K562 (cell line): Measurements from ENCODE around the gene ODAD3. TPM values are rescaled to one million over a fixed set of nuclear protein-coding genes. Genes with fewer than 3 reads are reported as not detected.

Experiments used
- CCNT2 ChIP-seq: IDR thresholded peaks from 2 replicates; pipeline ENCODE4 v1.6.1; 2011; ENCODE audit warnings: borderline replicate concordance, low read depth, mild to moderate bottlenecking, moderate library complexity, mixed read lengths, low read length; ENCODE audit not compliant: insufficient read length; ENCODE audit errors: extremely low read depth
- CXXC5 ChIP-seq: fragments of 250-450 bp; sonication (Bioruptor Pico); IDR thresholded peaks from 2 replicates; pipeline ENCODE4 v1.8.0; 2022; ENCODE audit warnings: inconsistent platforms, mild to moderate bottlenecking, moderate library complexity
- E2F4 ChIP-seq: sonication (generic); formaldehyde crosslinking; IDR thresholded peaks from 2 replicates; pipeline ENCODE4 v1.8.0; 2022; ENCODE audit warnings: mild to moderate bottlenecking, low read depth, missing genetic modification reagents
- FOXP4 ChIP-seq: sonication (generic); formaldehyde crosslinking; IDR thresholded peaks from 2 replicates; pipeline ENCODE4 v1.8.0; 2022; ENCODE audit warnings: mild to moderate bottlenecking, missing genetic modification reagents, borderline replicate concordance
- KDM2B ChIP-seq: fragments of 250-450 bp; sonication (Bioruptor Pico); IDR thresholded peaks from 2 replicates; pipeline ENCODE4 v1.8.0; 2021; ENCODE audit warnings: mild to moderate bottlenecking, moderate library complexity
- MIER1 ChIP-seq: fragments of 450-650 bp; IDR thresholded peaks from 2 replicates; pipeline ENCODE4 v1.6.1; 2016; ENCODE audit warnings: antibody characterized with exemption, mild to moderate bottlenecking, low read depth
- MTA1 ChIP-seq: fragments of 450-650 bp; IDR thresholded peaks from 2 replicates; pipeline ENCODE4 v1.6.1; 2017; ENCODE audit warnings: borderline replicate concordance
- MXI1 ChIP-seq: IDR thresholded peaks from 2 replicates; pipeline ENCODE4 v1.6.1; 2011; ENCODE audit warnings: low read depth, mild to moderate bottlenecking, improper control_type of control experiment, low read length
- PCBP2 ChIP-seq: fragments of 200-400 bp; formaldehyde crosslinking; IDR thresholded peaks from 2 replicates; pipeline ENCODE4 v1.6.1; 2018; ENCODE audit warnings: low read length, low read depth, mild to moderate bottlenecking, moderate library complexity; ENCODE audit not compliant: poor library complexity, severe bottlenecking
- RBM22 ChIP-seq: fragments of 200-400 bp; formaldehyde crosslinking; IDR thresholded peaks from 2 replicates; pipeline ENCODE4 v1.6.1; 2018; ENCODE audit warnings: low read length, low read depth; ENCODE audit not compliant: poor library complexity, severe bottlenecking
- SP1 ChIP-seq: sonication (generic); formaldehyde crosslinking; IDR thresholded peaks from 2 replicates; pipeline ENCODE4 v1.8.1; 2022; ENCODE audit warnings: mild to moderate bottlenecking, missing genetic modification reagents
- STAG1 ChIP-seq: sonication (generic); formaldehyde crosslinking; IDR thresholded peaks from 2 replicates; pipeline ENCODE4 v1.5.0; 2020; ENCODE audit warnings: missing genetic modification reagents, borderline replicate concordance
- ZBTB33 ChIP-seq: sonication (generic); formaldehyde crosslinking; IDR thresholded peaks from 2 replicates; pipeline ENCODE4 v1.8.1; 2023; ENCODE audit warnings: mild to moderate bottlenecking, missing genetic modification reagents
- ZNF212 ChIP-seq: fragments of 450-650 bp; formaldehyde crosslinking; IDR thresholded peaks from 2 replicates; pipeline ENCODE4 v1.4.0; 2020; ENCODE audit warnings: mild to moderate bottlenecking
- ZNF217 ChIP-seq: sonication (generic); formaldehyde crosslinking; IDR thresholded peaks from 2 replicates; pipeline ENCODE4 v1.8.0; 2022; ENCODE audit warnings: mild to moderate bottlenecking, missing genetic modification reagents
- ZNF311 ChIP-seq: fragments of 250-450 bp; sonication (Bioruptor Pico); IDR thresholded peaks from 2 replicates; pipeline ENCODE4 v1.4.0; 2020; ENCODE audit warnings: mild to moderate bottlenecking, moderate library complexity
- ZNF589 ChIP-seq: fragments of 200-800 bp; sonication (Bioruptor generic); IDR thresholded peaks from 2 replicates; pipeline ENCODE4 v1.6.1; 2016; ENCODE audit warnings: low read depth, missing genetic modification characterization, missing compliant biosample characterization
- ZNF707 ChIP-seq: fragments of 250-450 bp; sonication (Bioruptor Pico); conservative IDR thresholded peaks from 2 replicates; pipeline ENCODE4 v1.8.0; 2022; ENCODE audit warnings: inconsistent platforms, mild to moderate bottlenecking, moderate library complexity
- polyA plus RNA-seq, 8 experiments: library from polyadenylated mRNA; depleted of rRNA in 4 of 8; stranded (reverse) in 5 of 8; unstranded in 3 of 8; fragments of >200 nt; fragmentation: Nextera tagmentation in 2 of 8; fragmentation: Illumina TruSeq in 1 of 8; extraction: Ambion mirVana in 2 of 8; extraction: Trizol in 1 of 8; gene quantifications; 2 replicates each; pipeline versions ENCODE4 v1.2.1 to v1.2.3, GENCODE V29; 2011 to 2014; ENCODE audit warnings: inconsistent platforms in 1 of 8, missing spikeins in 1 of 8
- total RNA-seq, 7 experiments: library from RNA; depleted of rRNA in 6 of 7; stranded (reverse); fragments of >200 nt in 6 of 7; fragmentation: Illumina TruSeq in 2 of 7; extraction: Trizol in 2 of 7; gene quantifications; 2 replicates each; pipeline versions ENCODE4 v1.2.1 to v1.2.3, GENCODE V29; 2011 to 2021; ENCODE audit warnings: low replicate concordance in 1 of 7

Gene ODAD3
- total and polyA plus RNA-seq, 9 of the 15 experiments (the other 6 are each of a cell fraction or from before 2014, with no cell fraction given), result 0.07 to 0.72 (median 0.14) TPM; not detected in 2

GRCh38 chr19:11479090-11479897 is 44.4 kb upstream of the ODAD3 start (continued):
- TF ChIP-seq E2F4 (peak; percentile 71), FOXP4 (CRISPR knock-in tag) (0 out of 2 replicates have a peak, but pooled peaks have one; percentile 28), ZNF707 (CRISPR knock-in tag) (no peak), ZNF311 (CRISPR knock-in tag) (no peak), STAG1 (peak; percentile 39; the same call in 1 of the 2 replicates), SP1 (peak; percentile 86), MXI1 (peak; percentile 75), MTA1 (no peak), MIER1 (0 out of 2 replicates have a peak, but pooled peaks have one; percentile 58), ZNF212 (CRISPR knock-in tag) (no peak), ZBTB33 (CRISPR knock-in tag) (peak; percentile 75), ZNF217 (no peak), CXXC5 (CRISPR knock-in tag) (peak; percentile 89), ZNF589 (peak; percentile 53; the same call in 1 of the 2 replicates), RBM22 (no peak), PCBP2 (no peak), KDM2B (CRISPR knock-in tag) (0 out of 2 replicates have a peak, but pooled peaks have one; percentile 30), CCNT2 (peak; percentile 88)
